Measurements from ENCODE around the gene ANGPTL2.

The ANGPTL2 gene

GRCh38 chr9:127045148-127045547 is 77.3 kb downstream of the ANGPTL2 start:
- no peak for DNase-seq

DNA sequence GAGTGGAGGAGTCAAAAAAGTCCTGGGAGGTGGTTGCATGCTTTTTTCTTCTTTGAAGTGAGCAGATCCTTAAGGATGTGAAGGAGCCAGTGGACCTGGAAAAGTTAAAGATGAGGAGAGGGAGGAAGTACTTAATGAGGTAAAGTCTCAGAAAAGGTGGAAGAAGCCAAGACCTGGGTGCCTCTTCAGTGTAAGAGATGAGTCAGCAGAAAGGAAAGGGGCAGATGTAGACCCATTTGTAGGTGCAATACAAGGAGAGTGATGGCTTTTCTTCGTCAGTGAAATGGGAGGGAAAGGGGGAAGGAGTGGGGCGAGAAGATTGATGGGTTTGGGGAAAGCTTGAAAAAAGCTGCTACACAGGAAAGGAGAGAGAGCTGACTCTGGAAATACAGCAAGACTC is 82.9 kb downstream of the ANGPTL2 start:
- no peak for DNase-seq

- DNase-seq: no peak
These were observed 83.9 kb downstream of the ANGPTL2 start for GRCh38 chr9:127038531-127038930.

All from inflammatory macrophage treated with lipopolysaccharide for 4 hours (primary cell).